Hypothalamus (tissue), 51 donors: Measurements from ENCODE around the gene DTNB.

ENCODE experiments used
- DNase-seq, 51 donors: peaks; one replicate each; lab custom pipeline; 2025; lab: John Stamatoyannopoulos, UW

The DTNB gene

GRCh38 chr2:25335204-25335603 is 338.2 kb downstream of the DTNB start:
- DNase-seq = no peak

- DNase-seq = no peak
These were observed 338.9 kb downstream of the DTNB start for GRCh38 chr2:25334482-25334881.

GRCh38 chr2:25333981-25334380 is 339.4 kb downstream of the DTNB start:
- DNase-seq = no peak

- peak in 35 of 51 donors; percentile 27 to 88 (median 63) for DNase-seq
These were observed 340.8 kb downstream of the DTNB start for GRCh38 chr2:25332571-25332970.

GRCh38 chr2:25331686-25332365 is 341.6 kb downstream of the DTNB start:
- DNase-seq = peak in 1 of 51 donors; percentile 67

- no peak for DNase-seq
These were observed 342.4 kb downstream of the DTNB start for GRCh38 chr2:25330937-25331336.

GRCh38 chr2:25330273-25330672 is 343.1 kb downstream of the DTNB start:
- DNase-seq = no peak

GRCh38 chr2:25328152-25329085 is 345.0 kb downstream of the DTNB start:
- DNase-seq = no peak
